Dendritic cell treated with granulocyte-macrophage colony-stimulating factor and Interleukin-4, amounts not matched to agents 40 ng/mL and 50 ng/mL, for 4 days (primary cell): Measurements from ENCODE around the gene UROS.

ENCODE experiments used
- H3K27ac Mint-ChIP-seq: one replicate; pipeline ENCODE4 v1.8.0; 2022; ENCODE audit warnings: mild to moderate bottlenecking, mixed read lengths
- H3K27me3 Mint-ChIP-seq: one replicate; pipeline ENCODE4 v1.8.0; 2022; ENCODE audit warnings: mild to moderate bottlenecking, mixed read lengths
- H3K36me3 Mint-ChIP-seq: one replicate; pipeline ENCODE4 v1.8.0; 2022; ENCODE audit warnings: low read depth, mixed read lengths
- H3K4me1 Mint-ChIP-seq: one replicate; pipeline ENCODE4 v1.8.0; 2022; ENCODE audit warnings: low read depth, mixed read lengths
- H3K4me3 Mint-ChIP-seq: one replicate; pipeline ENCODE4 v1.8.0; 2022; ENCODE audit warnings: mild to moderate bottlenecking, moderate library complexity, mixed read lengths
- H3K9me3 Mint-ChIP-seq: one replicate; pipeline ENCODE4 v1.8.0; 2022; ENCODE audit warnings: mixed read lengths
- intact Hi-C: fragments of 100-400 bp; cut with micrococcal nuclease; formaldehyde crosslinking; loops from one replicate; pipeline ENCODE4 v1.15.0; 2022

UROS gene

DNA sequence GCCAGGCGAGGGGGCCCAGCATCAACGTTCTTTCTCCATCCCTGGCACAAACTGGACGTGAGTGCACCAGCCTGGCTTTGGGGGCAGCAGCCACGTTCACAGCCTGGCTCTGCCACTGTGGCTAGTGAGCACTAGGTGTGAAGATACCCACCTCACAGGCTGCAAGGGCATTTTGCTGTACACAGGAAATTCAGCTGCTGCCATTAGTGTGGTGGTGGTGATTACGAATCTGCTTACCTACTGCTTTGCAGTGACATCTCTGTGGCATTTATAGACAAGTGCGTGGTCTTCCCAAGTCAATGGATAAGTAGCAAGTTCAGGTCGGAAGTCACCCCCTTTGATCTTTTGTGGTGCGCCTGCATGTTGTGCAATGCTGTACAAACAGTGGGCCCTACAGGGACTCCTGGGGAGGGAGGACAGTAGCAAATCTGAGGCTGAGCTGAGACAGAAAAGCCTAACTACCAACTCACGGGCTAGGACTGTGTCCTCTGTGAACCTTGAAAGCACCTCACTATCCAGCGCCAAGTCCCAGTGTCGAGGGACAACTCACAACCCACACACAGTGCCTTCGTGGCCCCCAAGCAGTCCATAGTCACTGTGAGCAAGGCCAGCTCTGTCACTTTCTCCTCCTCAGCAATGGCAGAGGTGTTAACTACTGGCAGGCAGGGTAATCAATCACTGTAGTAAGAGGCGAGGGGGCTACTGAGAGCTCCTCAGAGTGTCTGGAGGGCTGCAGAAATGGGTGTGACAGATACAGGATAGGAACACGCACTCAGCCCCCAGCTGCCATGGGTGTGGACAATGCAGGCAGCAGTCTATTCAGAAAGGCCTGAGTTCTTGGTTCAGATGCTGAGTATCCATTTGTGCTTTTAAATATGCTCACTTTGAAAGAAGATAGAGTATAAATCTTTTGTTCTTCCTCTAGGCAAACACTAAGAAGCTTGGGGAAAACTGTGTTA is 30.4 kb downstream of the UROS start:
- H3K4me3 Mint-ChIP-seq, result no peak overlapping the region
- no peaks in the 10 kb centered on the region for H3K27me3 Mint-ChIP-seq
- H3K36me3 Mint-ChIP-seq, result peaks cover 86% of the 10 kb centered on the region
- intact Hi-C loops, result no loop called here
- H3K4me1 Mint-ChIP-seq, result no peaks in the 10 kb centered on the region
- no peaks in the 10 kb centered on the region for H3K9me3 Mint-ChIP-seq
- H3K27ac Mint-ChIP-seq, result no peak overlapping the region

DNA sequence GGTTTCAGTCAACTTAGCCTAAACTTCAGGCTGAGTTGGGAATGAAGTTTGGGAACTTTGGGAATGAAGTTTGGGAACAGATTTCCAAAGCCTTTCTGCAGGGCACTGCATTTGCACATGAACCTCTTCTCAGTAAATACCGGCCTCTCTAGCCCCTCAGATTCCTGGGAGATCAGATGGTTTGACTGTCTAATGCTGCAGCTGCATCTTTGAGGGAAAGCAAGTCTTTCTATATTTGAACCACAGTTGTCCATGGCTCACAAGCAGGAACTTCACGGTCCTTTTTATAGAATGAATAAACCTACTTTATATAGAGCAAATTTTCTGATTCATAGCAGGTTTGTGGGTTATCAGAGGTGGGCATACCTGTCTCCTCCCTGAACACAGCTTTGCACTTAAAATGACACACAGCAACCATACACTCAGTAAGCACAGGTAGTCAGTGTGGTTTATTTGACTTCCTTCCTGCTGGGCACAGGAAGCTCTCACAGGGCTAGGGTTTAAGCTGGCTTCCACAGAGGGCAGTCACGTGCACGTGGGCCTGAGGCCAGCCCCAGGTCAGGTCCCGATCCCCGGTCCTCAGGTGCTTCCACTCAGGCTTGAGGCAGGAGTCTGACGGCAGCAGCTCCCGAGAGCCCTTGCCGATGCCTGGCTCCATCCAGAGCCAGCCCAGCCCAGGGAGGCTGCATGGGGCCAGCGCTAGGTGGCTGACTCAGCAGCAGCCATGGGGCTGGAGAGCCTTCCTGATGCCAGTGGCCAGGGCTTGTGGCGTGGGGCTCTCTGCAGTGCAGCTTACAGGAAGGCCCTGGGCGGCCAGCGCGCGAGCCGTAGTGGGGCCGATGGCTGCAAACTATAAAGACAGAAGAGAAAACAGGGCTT is 34.7 kb downstream of the UROS start:
- Mint-ChIP-seq H3K27me3 (no peaks in the 10 kb centered on the region), H3K4me3 (no peak overlapping the region), H3K4me1 (no peaks in the 10 kb centered on the region), H3K36me3 (peaks cover 47% of the 10 kb centered on the region), H3K9me3 (no peaks in the 10 kb centered on the region), H3K27ac (no peak overlapping the region)
- intact Hi-C loops, result no loop called here

DNA sequence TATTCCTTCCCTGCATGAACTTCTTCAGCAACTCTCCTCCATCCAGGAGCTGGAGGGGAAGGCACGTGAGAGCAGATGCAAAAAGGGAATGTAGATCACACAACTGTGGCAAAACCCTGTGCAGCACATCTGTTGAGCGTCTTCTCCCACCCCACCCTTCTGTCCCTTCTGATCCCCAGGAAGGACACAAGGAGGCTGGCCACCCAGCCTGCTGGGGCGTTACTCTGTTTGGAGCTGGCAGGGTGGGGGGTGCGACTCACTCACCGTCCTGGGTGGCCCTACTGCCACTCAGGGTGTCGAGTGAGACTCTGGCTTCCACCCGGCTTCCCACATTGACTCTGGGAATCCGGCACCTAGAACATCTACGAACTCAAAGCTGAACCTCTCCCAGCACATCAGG is 37.3 kb downstream of the UROS start:
- no peaks in the 10 kb centered on the region for H3K9me3 Mint-ChIP-seq
- H3K4me1 Mint-ChIP-seq, result no peaks in the 10 kb centered on the region
- intact Hi-C loops, result no loop called here
- H3K4me3 Mint-ChIP-seq, result no peak overlapping the region
- H3K27me3 Mint-ChIP-seq, result no peaks in the 10 kb centered on the region
- peaks cover 23% of the 10 kb centered on the region for H3K36me3 Mint-ChIP-seq
- H3K27ac Mint-ChIP-seq, result no peak overlapping the region

DNA sequence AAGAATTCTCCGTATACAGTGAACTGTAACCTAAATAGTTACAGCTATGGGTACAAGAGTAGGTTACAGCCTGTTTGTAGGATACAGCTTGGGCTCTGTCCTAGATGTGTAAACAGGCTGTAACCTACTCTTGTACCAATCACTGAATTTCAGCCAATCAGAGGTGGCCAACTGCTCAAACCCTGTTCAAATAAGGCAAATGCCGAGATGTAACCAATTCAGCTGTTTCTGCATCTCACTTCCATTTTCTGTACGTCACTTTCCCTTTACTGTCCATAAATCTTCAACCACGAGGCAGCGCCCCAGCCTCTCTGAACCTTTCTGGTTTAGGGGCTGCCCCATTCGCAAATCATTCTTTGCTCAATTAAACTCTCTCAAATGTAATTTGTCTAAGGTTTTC is 39.1 kb downstream of the UROS start:
- no peaks in the 10 kb centered on the region for H3K4me1 Mint-ChIP-seq
- H3K27me3 Mint-ChIP-seq, result no peaks in the 10 kb centered on the region
- no peak overlapping the region for H3K4me3 Mint-ChIP-seq
- intact Hi-C loops, result no loop called here
- no peaks in the 10 kb centered on the region for H3K9me3 Mint-ChIP-seq
- H3K27ac Mint-ChIP-seq, result no peak overlapping the region
- peaks cover 8% of the 10 kb centered on the region for H3K36me3 Mint-ChIP-seq

DNA sequence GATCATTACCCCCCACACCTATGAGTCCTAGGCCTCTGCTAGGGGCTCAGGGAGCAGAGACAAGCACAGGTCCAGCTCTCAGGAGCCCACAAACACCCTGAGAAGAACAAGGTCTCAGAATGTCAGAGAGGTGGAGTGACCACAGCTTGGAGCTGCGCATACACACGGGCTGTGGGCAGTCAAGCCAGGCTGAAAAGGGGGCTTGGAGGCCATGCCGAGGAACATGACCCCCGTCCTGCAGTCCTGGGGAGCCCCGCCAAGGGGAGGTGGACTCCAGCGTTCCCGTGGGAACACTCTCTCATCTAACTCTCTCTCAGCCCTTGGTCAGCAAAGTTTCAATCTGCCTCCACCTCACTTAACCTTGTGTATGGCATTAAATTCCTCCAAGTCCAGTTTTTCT is 39.6 kb downstream of the UROS start:
- Mint-ChIP-seq H3K4me3 (no peak overlapping the region), H3K27me3 (no peaks in the 10 kb centered on the region), H3K9me3 (no peaks in the 10 kb centered on the region), H3K4me1 (no peaks in the 10 kb centered on the region), H3K36me3 (peaks cover 2% of the 10 kb centered on the region), H3K27ac (no peak overlapping the region)
- intact Hi-C loops, result no loop called here

DNA sequence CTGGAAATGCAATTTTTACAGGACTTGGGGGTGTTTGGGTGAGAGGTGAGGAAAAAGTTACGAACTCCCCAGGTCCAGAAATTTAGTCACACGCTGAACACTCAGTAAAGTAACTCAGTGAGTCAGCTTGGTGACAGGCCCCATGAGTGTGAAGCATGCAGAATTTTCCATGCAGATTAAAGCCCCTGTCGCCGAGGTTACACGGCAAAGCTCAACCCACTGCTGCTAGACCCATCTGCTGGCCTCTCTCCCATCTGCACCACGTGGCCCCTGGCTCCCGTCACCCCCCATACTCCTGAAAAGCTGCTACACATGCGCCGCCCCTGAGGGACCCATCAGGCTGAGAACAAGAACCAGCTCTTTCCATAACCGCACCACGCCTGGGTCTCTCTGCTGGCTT is 40.4 kb downstream of the UROS start:
- peaks cover 1% of the 10 kb centered on the region for H3K27me3 Mint-ChIP-seq
- no peaks in the 10 kb centered on the region for H3K9me3 Mint-ChIP-seq
- no peaks in the 10 kb centered on the region for H3K4me1 Mint-ChIP-seq
- no peak overlapping the region for H3K27ac Mint-ChIP-seq
- H3K36me3 Mint-ChIP-seq, result no peaks in the 10 kb centered on the region
- intact Hi-C loops, result no loop called here
- no peak overlapping the region for H3K4me3 Mint-ChIP-seq

DNA sequence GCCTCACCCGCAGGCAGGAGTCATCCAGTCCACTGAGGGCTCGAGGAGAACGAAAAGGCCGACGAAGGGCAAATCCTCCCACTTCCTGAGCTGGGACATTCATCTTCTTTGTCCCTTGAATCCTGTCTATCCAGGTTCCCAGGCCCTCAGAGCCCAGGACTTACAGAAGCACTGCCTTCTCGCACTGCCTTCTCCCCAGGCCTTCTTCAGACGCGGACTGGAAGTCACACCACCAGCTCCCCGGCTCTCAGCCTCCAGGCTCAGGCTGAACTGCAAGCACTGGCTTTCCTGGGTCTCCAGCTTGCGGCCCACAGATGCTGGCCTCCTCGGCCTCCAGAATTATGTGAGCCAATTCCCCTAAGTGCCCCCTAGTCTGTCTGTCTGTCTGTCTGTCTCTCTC is 41.0 kb downstream of the UROS start:
- H3K4me1 Mint-ChIP-seq, result no peaks in the 10 kb centered on the region
- H3K27me3 Mint-ChIP-seq, result peaks cover 1% of the 10 kb centered on the region
- no peaks in the 10 kb centered on the region for H3K36me3 Mint-ChIP-seq
- intact Hi-C loops, result no loop called here
- H3K9me3 Mint-ChIP-seq, result no peaks in the 10 kb centered on the region
- H3K27ac Mint-ChIP-seq, result no peak overlapping the region
- H3K4me3 Mint-ChIP-seq, result no peak overlapping the region

DNA sequence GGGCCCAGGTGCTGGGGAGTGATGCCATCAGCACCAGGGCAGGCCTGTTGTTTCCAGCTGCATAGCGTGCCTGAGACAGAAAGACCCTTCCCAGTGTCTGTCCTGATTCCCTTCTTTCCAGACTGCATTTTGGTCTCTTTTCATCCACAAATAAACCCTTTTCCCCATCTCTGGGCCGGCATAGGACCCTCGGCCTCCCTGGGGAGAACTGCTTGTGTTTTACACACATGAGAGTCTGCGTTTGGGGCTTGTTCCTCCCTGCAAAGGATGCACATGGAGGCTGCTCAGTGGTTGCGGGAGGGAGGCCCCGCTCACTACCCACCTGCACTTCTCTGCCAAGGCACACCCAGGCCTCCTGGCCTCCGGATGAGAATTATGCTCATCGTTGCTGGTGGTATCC is 41.7 kb downstream of the UROS start:
- Mint-ChIP-seq H3K4me3 (no peak overlapping the region), H3K27ac (no peak overlapping the region)
- intact Hi-C loops, result no loop called here

DNA sequence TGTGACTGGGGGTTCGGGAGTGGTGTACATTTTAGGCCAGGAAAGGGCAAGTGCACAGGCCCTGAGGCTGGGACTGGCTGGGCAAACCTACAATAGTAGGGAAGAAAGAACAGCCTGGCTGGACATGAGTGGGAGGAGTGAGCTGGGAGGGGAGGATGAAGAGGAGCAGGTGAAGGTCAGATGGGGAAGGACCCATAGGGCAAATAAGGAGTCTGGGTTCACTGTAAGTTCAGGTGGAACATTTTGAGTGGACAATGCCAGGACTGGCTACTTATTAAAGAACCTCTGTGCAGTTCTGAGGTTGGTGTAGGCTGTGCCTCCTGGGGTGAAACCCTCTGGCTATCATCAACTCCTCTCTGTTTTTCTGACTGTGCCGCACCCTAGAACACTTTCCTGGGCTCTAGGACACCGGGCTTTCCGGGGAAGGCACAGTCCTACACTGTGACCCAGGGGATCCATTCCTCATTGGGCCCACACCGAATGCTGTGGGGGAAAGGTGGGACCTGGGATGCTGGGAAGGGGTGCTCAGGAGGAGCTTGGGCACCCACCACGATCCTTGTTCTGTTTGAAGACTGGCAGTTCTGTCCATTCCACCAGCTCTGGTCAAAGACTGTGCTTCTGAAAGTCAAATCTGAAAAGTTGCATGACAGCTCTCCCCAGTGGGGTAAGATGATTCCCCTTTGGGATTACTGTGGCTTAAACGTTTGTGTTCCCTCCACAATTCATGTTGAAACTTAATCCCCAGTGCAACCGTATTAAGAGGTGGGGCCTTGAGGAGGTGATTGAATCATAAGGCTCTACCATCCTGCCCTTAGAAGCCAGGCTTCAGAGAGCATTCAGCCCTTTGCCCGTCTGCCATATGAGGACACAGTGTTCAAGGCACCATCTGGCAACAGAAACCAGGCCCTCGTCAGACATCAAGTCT is 43.4 kb downstream of the UROS start:
- Mint-ChIP-seq H3K36me3 (no peaks in the 10 kb centered on the region), H3K9me3 (no peaks in the 10 kb centered on the region), H3K27me3 (peaks cover 1% of the 10 kb centered on the region), H3K4me3 (no peak overlapping the region), H3K27ac (no peak overlapping the region), H3K4me1 (no peaks in the 10 kb centered on the region)
- intact Hi-C loops, result no loop called here

More for the DNA sequence above, 41.7 kb downstream of the UROS start:
- Mint-ChIP-seq H3K27me3 (peaks cover 1% of the 10 kb centered on the region), H3K4me1 (no peaks in the 10 kb centered on the region), H3K36me3 (no peaks in the 10 kb centered on the region), H3K9me3 (no peaks in the 10 kb centered on the region)

DNA sequence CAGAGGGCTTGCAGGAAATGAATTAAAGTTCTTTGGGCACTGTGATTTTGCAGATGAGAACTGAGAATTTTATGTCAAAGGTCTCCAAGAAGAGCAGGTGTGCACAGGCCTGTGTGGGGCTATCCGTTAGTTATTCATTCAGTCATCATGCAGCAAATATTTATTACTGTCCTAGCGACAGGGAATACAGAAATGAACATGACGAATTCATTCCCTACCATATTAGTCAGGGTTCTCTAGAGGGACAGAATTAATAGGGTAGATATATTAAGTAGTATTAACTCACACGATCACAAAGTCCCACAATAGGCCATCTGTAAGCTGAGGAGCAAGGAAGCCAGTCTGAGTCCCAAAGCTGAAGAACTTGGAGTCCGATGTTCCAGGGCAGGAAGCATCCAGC is 44.5 kb downstream of the UROS start:
- H3K4me1 Mint-ChIP-seq, result no peaks in the 10 kb centered on the region
- intact Hi-C loops, result no loop called here

DNA sequence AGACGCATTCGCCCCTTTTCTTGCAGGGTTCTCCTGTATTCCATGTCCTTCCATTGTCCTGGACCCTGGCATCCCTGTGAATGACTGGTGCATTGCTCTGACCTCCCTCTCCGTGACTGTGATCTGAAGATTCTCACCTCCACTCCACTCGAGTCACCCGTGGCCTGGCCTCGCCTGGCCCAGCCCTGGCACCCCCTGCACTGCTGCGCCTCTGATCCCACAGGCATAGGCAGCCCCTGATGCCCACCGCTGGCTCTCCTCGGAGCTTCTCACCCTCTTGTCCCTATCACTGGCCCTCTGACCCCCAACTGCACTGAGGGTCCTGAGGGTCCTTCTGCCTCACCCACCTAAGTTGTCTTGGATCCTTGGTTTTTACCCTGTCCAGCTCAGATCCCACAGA is 45.3 kb downstream of the UROS start:
- Mint-ChIP-seq H3K27ac (no peak overlapping the region), H3K4me1 (no peaks in the 10 kb centered on the region), H3K36me3 (no peaks in the 10 kb centered on the region), H3K4me3 (no peak overlapping the region), H3K9me3 (no peaks in the 10 kb centered on the region), H3K27me3 (peaks cover 6% of the 10 kb centered on the region)
- intact Hi-C loops, result no loop called here

More for the DNA sequence above, 44.5 kb downstream of the UROS start:
- peaks cover 6% of the 10 kb centered on the region for H3K27me3 Mint-ChIP-seq
- no peaks in the 10 kb centered on the region for H3K9me3 Mint-ChIP-seq
- no peak overlapping the region for H3K4me3 Mint-ChIP-seq
- no peaks in the 10 kb centered on the region for H3K36me3 Mint-ChIP-seq
- no peak overlapping the region for H3K27ac Mint-ChIP-seq

DNA sequence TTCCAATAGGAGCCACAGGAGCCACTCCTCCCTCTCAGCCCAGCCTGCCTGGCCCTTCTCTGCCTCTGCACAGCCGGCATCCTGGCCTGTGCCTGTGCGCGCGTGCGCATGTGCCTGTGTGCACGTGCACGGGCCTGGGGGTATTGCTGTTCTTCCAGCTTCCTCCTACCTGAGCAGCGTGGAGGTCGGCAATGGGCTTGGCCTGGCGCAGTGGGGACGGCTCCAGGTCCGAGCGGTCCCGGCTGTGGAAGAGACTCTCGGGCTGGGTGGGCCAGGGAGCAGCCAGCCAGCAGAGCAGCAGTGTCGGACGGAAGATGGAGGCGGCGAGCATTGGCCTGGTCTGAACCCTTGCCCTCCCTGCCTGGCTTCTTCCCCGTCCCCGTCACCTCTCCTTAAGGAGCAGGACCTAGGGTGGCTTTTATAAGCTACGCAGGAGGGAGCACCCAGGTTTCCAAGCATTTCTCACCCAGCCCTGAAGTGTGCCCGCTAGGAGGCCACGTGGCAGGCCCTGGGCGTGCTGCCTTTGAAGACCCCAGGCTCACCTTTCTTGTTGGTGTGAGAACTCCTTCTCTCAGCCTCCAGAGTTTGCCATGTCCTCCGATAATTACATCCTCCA is 47.5 kb downstream of the UROS start, which contains the start of gene MMP21:
TSS of gene MMP21 (minus strand) at position 331 of the 616 bp plus-strand sequence. CDS start at position 331, 0 bp downstream.
- Mint-ChIP-seq H3K27me3 (peaks cover 6% of the 10 kb centered on the region), H3K27ac (no peak within 1 kb of the TSS), H3K36me3 (no peaks in the 10 kb centered on the region), H3K4me3 (no peak within 1 kb of the TSS), H3K9me3 (no peaks in the 10 kb centered on the region), H3K4me1 (no peaks in the 10 kb centered on the region)
- intact Hi-C loops, result no loop called here

DNA sequence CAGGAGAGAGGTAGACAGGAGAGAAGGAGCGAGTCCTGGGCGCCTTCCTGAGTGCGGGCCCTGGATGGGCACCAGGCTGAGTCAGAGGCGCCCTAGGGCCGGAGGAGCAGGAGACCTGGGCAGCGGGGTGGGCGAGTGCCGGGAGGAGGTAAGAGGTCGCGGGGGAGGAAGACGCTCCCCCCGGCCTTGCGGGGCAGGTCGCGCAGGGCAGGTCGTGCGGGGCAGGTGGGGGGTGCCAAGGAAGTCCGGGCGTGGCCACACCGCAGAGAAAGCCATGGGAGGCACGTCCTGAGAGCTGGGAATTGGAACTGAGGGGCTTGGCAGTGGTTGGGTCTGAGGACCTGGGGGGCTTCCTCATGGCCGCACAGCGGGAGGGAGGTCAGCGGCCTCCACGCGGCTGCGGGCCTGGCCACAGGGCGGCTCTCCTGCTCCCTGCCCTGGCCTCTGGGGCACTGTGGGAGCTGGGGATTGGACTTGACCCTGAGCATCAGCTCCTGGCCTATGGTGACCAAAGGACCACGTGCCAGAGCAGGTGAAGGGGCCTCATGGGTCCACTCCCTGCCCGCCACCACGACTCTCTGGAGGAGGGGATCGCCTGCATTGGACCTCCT is 48.4 kb downstream of the UROS start:
- H3K9me3 Mint-ChIP-seq, result no peaks in the 10 kb centered on the region

More for the DNA sequence above, 48.4 kb downstream of the UROS start:
- H3K36me3 Mint-ChIP-seq, result peaks cover under 1% of the 10 kb centered on the region
- no peak overlapping the region for H3K27ac Mint-ChIP-seq
- H3K4me1 Mint-ChIP-seq, result no peaks in the 10 kb centered on the region
- intact Hi-C loops, result no loop called here
- no peak overlapping the region for H3K4me3 Mint-ChIP-seq
- H3K27me3 Mint-ChIP-seq, result peaks cover 6% of the 10 kb centered on the region
